H9 (cell line): Measurements from ENCODE around the gene CTDNEP1. TPM values are rescaled to one million over a fixed set of nuclear protein-coding genes. Genes with fewer than 3 reads are reported as not detected.

ENCODE experiments used
- DNase-seq: peaks from one replicate; pipeline ENCODE4 v3.0.0-alpha.2; 2017
- H2AFZ ChIP-seq: one replicate; pipeline ENCODE4 v1.6.1; 2013; ENCODE audit warnings: mild to moderate bottlenecking, low read length, control low read depth, moderate library complexity
- H2AK5ac ChIP-seq: 2 replicates; pipeline ENCODE4 v1.6.1; 2013; ENCODE audit warnings: low read length, control low read depth, mixed read lengths; ENCODE audit not compliant: insufficient read length
- H2BK120ac ChIP-seq: one replicate; pipeline ENCODE4 v1.6.1; 2013; ENCODE audit warnings: low read depth, mild to moderate bottlenecking, low read length, control low read depth, inconsistent platforms; ENCODE audit not compliant: poor library complexity, severe bottlenecking
- H2BK12ac ChIP-seq: 2 replicates; pipeline ENCODE4 v1.6.1; 2013; ENCODE audit warnings: low read length, control low read depth, mixed read lengths, low read depth; ENCODE audit not compliant: insufficient read length
- H2BK15ac ChIP-seq: 2 replicates; pipeline ENCODE4 v1.6.1; 2013; ENCODE audit warnings: low read depth, low read length, control low read depth
- H2BK20ac ChIP-seq: one replicate; pipeline ENCODE4 v1.6.1; 2013; ENCODE audit warnings: low read depth, mild to moderate bottlenecking, low read length, control low read depth, inconsistent platforms; ENCODE audit not compliant: poor library complexity, severe bottlenecking
- H2BK5ac ChIP-seq: 2 replicates; pipeline ENCODE4 v1.6.1; 2013; ENCODE audit warnings: low read length, control low read depth, mixed read lengths; ENCODE audit not compliant: insufficient read length
- H3K14ac ChIP-seq: 2 replicates; pipeline ENCODE4 v1.6.1; 2013; ENCODE audit warnings: low read length, control low read depth; ENCODE audit not compliant: insufficient read depth
- H3K18ac ChIP-seq: 2 replicates; pipeline ENCODE4 v1.6.1; 2013; ENCODE audit warnings: low read depth, mild to moderate bottlenecking, mixed read lengths, low read length, control low read depth; ENCODE audit not compliant: insufficient read length
- H3K23ac ChIP-seq: 2 replicates; pipeline ENCODE4 v1.6.1; 2013; ENCODE audit warnings: low read length, control low read depth, mixed read lengths, low read depth; ENCODE audit not compliant: insufficient read length
- H3K23me2 ChIP-seq: 2 replicates; pipeline ENCODE4 v1.6.1; 2013; ENCODE audit warnings: low read depth, mild to moderate bottlenecking, mixed read lengths, low read length, control low read depth; ENCODE audit not compliant: insufficient read length, poor library complexity, severe bottlenecking
- H3K27ac ChIP-seq: 2 replicates; pipeline ENCODE4 v1.5.1; 2013; ENCODE audit warnings: low read length, control low read depth, mixed read lengths, low read depth; ENCODE audit not compliant: insufficient read length
- H3K27me3 ChIP-seq: 2 replicates; pipeline ENCODE4 v1.6.1; 2013; ENCODE audit warnings: low read length, control low read depth, inconsistent platforms; ENCODE audit not compliant: insufficient read depth
- H3K4ac ChIP-seq: 2 replicates; pipeline ENCODE4 v1.6.1; 2013; ENCODE audit warnings: low read depth, mild to moderate bottlenecking, control low read depth, inconsistent platforms, low read length, moderate library complexity
- H3K4me1 ChIP-seq: 2 replicates; pipeline ENCODE4 v1.6.1; 2013; ENCODE audit warnings: low read length, control low read depth, inconsistent platforms; ENCODE audit not compliant: insufficient read depth
- H3K4me2 ChIP-seq: 2 replicates; pipeline ENCODE4 v1.6.1; 2013; ENCODE audit warnings: low read length, control low read depth, mixed read lengths; ENCODE audit not compliant: insufficient read length, insufficient read depth
- H3K56ac ChIP-seq: 2 replicates; pipeline ENCODE4 v1.6.1; 2013; ENCODE audit warnings: low read depth, mild to moderate bottlenecking, mixed read lengths, low read length, control low read depth; ENCODE audit not compliant: insufficient read length
- H3K79me1 ChIP-seq: 2 replicates; pipeline ENCODE4 v1.6.1; 2013; ENCODE audit warnings: low read depth, mild to moderate bottlenecking, moderate library complexity, low read length, control low read depth, inconsistent platforms; ENCODE audit not compliant: insufficient read depth, poor library complexity, severe bottlenecking
- H3K79me2 ChIP-seq: 2 replicates; pipeline ENCODE4 v1.6.1; 2013; ENCODE audit warnings: low read length, control low read depth, inconsistent platforms; ENCODE audit not compliant: insufficient read depth
- H3K9ac ChIP-seq: 2 replicates; pipeline ENCODE4 v1.6.1; 2013; ENCODE audit warnings: low read length, control low read depth, mixed read lengths; ENCODE audit not compliant: insufficient read length; ENCODE audit errors: extremely low read depth
- H3K9me3 ChIP-seq: one replicate; pipeline ENCODE4 v1.6.1; 2013; ENCODE audit warnings: low read depth, low read length, inconsistent platforms; ENCODE audit not compliant: control insufficient read depth
- H3T11ph ChIP-seq: one replicate; pipeline ENCODE4 v1.6.1; 2013; ENCODE audit warnings: mild to moderate bottlenecking, low read length, control low read depth, inconsistent platforms
- H4K20me1 ChIP-seq: one replicate; pipeline ENCODE4 v1.6.1; 2013; ENCODE audit not compliant: control insufficient read depth, insufficient read length, insufficient read depth
- H4K5ac ChIP-seq: 2 replicates; pipeline ENCODE4 v1.6.1; 2013; ENCODE audit warnings: low read depth, mild to moderate bottlenecking, mixed read lengths, low read length, control low read depth; ENCODE audit not compliant: insufficient read length
- H4K8ac ChIP-seq: replicated peaks from 2 replicates; pipeline ENCODE4 v1.6.1; 2013; ENCODE audit warnings: low read length, control low read depth, mixed read lengths, low read depth; ENCODE audit not compliant: insufficient read length
- H4K91ac ChIP-seq: 2 replicates; pipeline ENCODE4 v1.6.1; 2013; ENCODE audit warnings: low read depth, mild to moderate bottlenecking, moderate library complexity, mixed read lengths, low read length, control low read depth; ENCODE audit not compliant: insufficient read length
- H3K27ac Mint-ChIP-seq, 3 experiments: 2 replicates in 2 of 3; 3 replicates in 1 of 3; pipeline ENCODE4 v1.8.0; 2020 to 2021; ENCODE audit warnings: mixed read lengths in 3 of 3, mild to moderate bottlenecking in 1 of 3, moderate library complexity in 1 of 3
- H3K27me3 Mint-ChIP-seq: 2 replicates; pipeline ENCODE4 v1.8.0; 2021; ENCODE audit warnings: low read depth, mild to moderate bottlenecking, moderate library complexity, mixed read lengths
- H3K36me3 Mint-ChIP-seq, 3 experiments: 2 replicates in 2 of 3; 3 replicates in 1 of 3; pipeline ENCODE4 v1.8.0; 2020 to 2021; ENCODE audit warnings: low read depth in 3 of 3, mixed read lengths in 3 of 3; ENCODE audit not compliant: insufficient read depth in 1 of 3
- H3K4me1 Mint-ChIP-seq, 2 experiments: 2 replicates each; pipeline ENCODE4 v1.8.0; 2020; ENCODE audit warnings: mixed read lengths in 2 of 2
- H3K4me3 Mint-ChIP-seq, 2 experiments: 2 replicates in 1 of 2; 3 replicates in 1 of 2; pipeline ENCODE4 v1.8.0; 2020 to 2021; ENCODE audit warnings: mild to moderate bottlenecking in 2 of 2, mixed read lengths in 2 of 2, moderate library complexity in 1 of 2
- H3K9me3 Mint-ChIP-seq, 2 experiments: 2 replicates in 1 of 2; 3 replicates in 1 of 2; pipeline ENCODE4 v1.8.0; 2020; ENCODE audit warnings: mild to moderate bottlenecking in 2 of 2, mixed read lengths in 2 of 2, moderate library complexity in 1 of 2
- WGBS: extraction: QIAGEN DNeasy Blood & Tissue Kit; methylation state at CpG from one replicate; pipeline ENCODE4 v1.1.7; 2013; ENCODE audit warnings: missing lambda C conversion rate, low lambda C conversion rate, mixed read lengths; ENCODE audit not compliant: insufficient read length; ENCODE audit errors: extremely low coverage; 5-methylcytosine and 5-hydroxymethylcytosine counted together
- total RNA-seq: library from RNA; stranded (reverse); gene quantifications from 2 replicates; pipeline ENCODE4 v1.2.1, GENCODE V29; 2021
- TF ChIP-seq, protein P1 (sequence below): fragments of 200-600 bp; sonication (generic); conservative IDR thresholded peaks from 3 replicates; pipeline ENCODE4 v1.8.0; 2021; ENCODE audit warnings: antibody characterized with exemption, mild to moderate bottlenecking

Gene CTDNEP1
- total RNA-seq, 1 experiment from 2014 or later, result 134 TPM

GRCh38 chr17:7290166-7290565, 38.6 kb upstream of the CTDNEP1 start:
- Mint-ChIP-seq H3K4me1 (peaks cover 11 to 20% of the 10 kb centered on the region in 2 experiments), H3K27me3 (peaks cover 33% of the 10 kb centered on the region), H3K9me3 (no peaks in the 10 kb centered on the region; a peak in 1 of 5 replicates), H3K4me3 (peak overlapping the region in 1 of 2 experiments; percentile 50; a peak in 1 of 5 replicates), H3K36me3 (peaks cover 3 to 22% (median 11%) of the 10 kb centered on the region in 3 experiments; a peak in 5 of 7 replicates), H3K27ac (no peak overlapping the region)
- Histone ChIP-seq H4K20me1 (no peaks in the 10 kb centered on the region), H3K4ac (no peak overlapping the region), H3K27ac (no peak overlapping the region), H3K9ac (no peak overlapping the region), H2BK20ac (no peak overlapping the region), H4K8ac (no peak overlapping the region), H3K79me1 (no peaks in the 10 kb centered on the region), H2AK5ac (no peak overlapping the region), H2BK15ac (no peak overlapping the region), H4K91ac (no peak overlapping the region), H3K18ac (no peak overlapping the region), H3K4me2 (no peak overlapping the region), H2AFZ (no peak overlapping the region), H3K14ac (no peak overlapping the region), H2BK12ac (no peak overlapping the region), H3T11ph (no peak overlapping the region), H3K4me1 (peaks cover 2% of the 10 kb centered on the region; the same call in 1 of the 2 replicates), H3K9me3 (no peaks in the 10 kb centered on the region), H2BK5ac (no peak overlapping the region), H3K56ac (no peak overlapping the region), H3K23ac (no peak overlapping the region), H4K5ac (no peak overlapping the region), H2BK120ac (no peak overlapping the region), H3K23me2 (peaks cover 4% of the 10 kb centered on the region), H3K79me2 (no peaks in the 10 kb centered on the region), H3K27me3 (peaks cover 2% of the 10 kb centered on the region)
- DNase-seq, result no peak
- WGBS, result no CpG with 5 or more reads among the region's 19 CpGs
- TF ChIP-seq, protein P1, sequence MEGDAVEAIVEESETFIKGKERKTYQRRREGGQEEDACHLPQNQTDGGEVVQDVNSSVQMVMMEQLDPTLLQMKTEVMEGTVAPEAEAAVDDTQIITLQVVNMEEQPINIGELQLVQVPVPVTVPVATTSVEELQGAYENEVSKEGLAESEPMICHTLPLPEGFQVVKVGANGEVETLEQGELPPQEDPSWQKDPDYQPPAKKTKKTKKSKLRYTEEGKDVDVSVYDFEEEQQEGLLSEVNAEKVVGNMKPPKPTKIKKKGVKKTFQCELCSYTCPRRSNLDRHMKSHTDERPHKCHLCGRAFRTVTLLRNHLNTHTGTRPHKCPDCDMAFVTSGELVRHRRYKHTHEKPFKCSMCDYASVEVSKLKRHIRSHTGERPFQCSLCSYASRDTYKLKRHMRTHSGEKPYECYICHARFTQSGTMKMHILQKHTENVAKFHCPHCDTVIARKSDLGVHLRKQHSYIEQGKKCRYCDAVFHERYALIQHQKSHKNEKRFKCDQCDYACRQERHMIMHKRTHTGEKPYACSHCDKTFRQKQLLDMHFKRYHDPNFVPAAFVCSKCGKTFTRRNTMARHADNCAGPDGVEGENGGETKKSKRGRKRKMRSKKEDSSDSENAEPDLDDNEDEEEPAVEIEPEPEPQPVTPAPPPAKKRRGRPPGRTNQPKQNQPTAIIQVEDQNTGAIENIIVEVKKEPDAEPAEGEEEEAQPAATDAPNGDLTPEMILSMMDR, result no peak
